Mucosa of descending colon (tissue), 3 donors: ENCODE measurements around the gene CREB5. TPM values are rescaled to one million over a fixed set of nuclear protein-coding genes. Genes with fewer than 3 reads are reported as not detected.
A peak's percentile ranks its signal among the peaks of the same experiment; 100 is the strongest.

Experiments
- ATAC-seq: fragments of 200-7000 bp; cut with Tn5 transposase; one replicate; pipeline ENCODE4 v1.9.1; 2020; ENCODE audit warnings: mild to moderate bottlenecking, moderate library complexity
- DNase-seq, 3 donors: peaks; one replicate each; pipeline ENCODE4 v3.0.0-alpha.2; 2020
- H3K36me3 ChIP-seq: fragments of 200-600 bp; one replicate; pipeline ENCODE4 v1.8.0; 2021; ENCODE audit warnings: low read depth, mild to moderate bottlenecking
- H3K4me1 ChIP-seq: fragments of 200-600 bp; one replicate; pipeline ENCODE4 v1.8.0; 2021; ENCODE audit warnings: low read depth, mild to moderate bottlenecking
- H3K4me3 ChIP-seq: fragments of 200-600 bp; one replicate; pipeline ENCODE4 v1.8.0; 2021; ENCODE audit warnings: mild to moderate bottlenecking
- H3K9me3 ChIP-seq: fragments of 200-600 bp; one replicate; pipeline ENCODE4 v1.8.0; 2021; ENCODE audit warnings: mild to moderate bottlenecking
- intact Hi-C, 2 donors: fragments of 100-400 bp; cut with DNase I in 1 of 2; cut with micrococcal nuclease in 1 of 2; formaldehyde crosslinking; loops; one replicate each; pipeline versions ENCODE4 v1.11.0 to v1.11.1; 2022; cut with DNase I, micrococcal nuclease
- total RNA-seq, 3 donors: library from RNA; stranded (reverse); fragmentation: NEBNext Ultra II Directional in 2 of 3; extraction: Animal tissue kit (Norgen Biotek cat#: 25700) in 2 of 3; gene quantifications; one replicate each; pipeline versions ENCODE4 v1.2.1 to v1.2.4, GENCODE V29; 2021 to 2023
- TF ChIP-seq, protein P1 (sequence below): fragments of 200-600 bp; IDR thresholded peaks from one replicate; pipeline ENCODE4 v1.8.0; 2022; ENCODE audit warnings: antibody characterized with exemption, mild to moderate bottlenecking
- donor health status: DM: no; HTN: no; CAD: no; lungs with moderate emphysema.
- donor health status: DM: no; HTN: no; CAD: no.
- donor health status: DM: no; HTN: yes; CAD: no.

The CREB5 gene
- total RNA-seq, 3 donors from 2014 or later = 0.61 to 5.4 (median 1.9) TPM

DNA sequence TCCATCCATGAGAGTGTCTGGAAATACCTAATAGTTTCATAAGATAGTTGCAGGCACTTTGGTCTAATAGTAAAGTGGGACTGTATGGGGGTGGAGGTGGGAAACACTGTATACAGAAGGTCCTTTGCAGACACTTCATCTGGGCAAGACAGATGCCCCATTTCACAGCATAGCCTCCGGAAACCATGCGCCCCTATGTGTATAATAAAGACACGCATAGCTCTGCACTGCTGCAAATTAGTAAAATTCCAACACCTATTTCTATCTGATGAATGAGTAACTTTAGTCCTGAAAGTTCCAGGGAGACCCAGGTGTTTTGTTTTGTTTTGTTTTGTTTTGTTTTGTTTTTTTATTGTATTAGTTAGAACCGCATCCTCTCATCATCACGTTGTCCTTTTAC is 187.1 kb downstream of the CREB5 start:
- no peak for ATAC-seq
- intact Hi-C loops = no loop called here
- DNase-seq = no peak
- no peaks in the 10 kb centered on the region for H3K36me3 ChIP-seq
- no peak overlapping the region for H3K4me3 ChIP-seq
- no peaks in the 10 kb centered on the region for H3K4me1 ChIP-seq
- H3K9me3 ChIP-seq = no peaks in the 10 kb centered on the region
- TF ChIP-seq, protein P1, sequence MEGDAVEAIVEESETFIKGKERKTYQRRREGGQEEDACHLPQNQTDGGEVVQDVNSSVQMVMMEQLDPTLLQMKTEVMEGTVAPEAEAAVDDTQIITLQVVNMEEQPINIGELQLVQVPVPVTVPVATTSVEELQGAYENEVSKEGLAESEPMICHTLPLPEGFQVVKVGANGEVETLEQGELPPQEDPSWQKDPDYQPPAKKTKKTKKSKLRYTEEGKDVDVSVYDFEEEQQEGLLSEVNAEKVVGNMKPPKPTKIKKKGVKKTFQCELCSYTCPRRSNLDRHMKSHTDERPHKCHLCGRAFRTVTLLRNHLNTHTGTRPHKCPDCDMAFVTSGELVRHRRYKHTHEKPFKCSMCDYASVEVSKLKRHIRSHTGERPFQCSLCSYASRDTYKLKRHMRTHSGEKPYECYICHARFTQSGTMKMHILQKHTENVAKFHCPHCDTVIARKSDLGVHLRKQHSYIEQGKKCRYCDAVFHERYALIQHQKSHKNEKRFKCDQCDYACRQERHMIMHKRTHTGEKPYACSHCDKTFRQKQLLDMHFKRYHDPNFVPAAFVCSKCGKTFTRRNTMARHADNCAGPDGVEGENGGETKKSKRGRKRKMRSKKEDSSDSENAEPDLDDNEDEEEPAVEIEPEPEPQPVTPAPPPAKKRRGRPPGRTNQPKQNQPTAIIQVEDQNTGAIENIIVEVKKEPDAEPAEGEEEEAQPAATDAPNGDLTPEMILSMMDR = no peak

GRCh38 chr7:28602282-28602681 is 190.0 kb downstream of the CREB5 start:
- H3K9me3 ChIP-seq = no peaks in the 10 kb centered on the region
- intact Hi-C loops = no loop called here
- TF ChIP-seq, protein P1 = no peak
- no peaks in the 10 kb centered on the region for H3K36me3 ChIP-seq
- DNase-seq (no peak), ATAC-seq (no peak)
- no peak overlapping the region for H3K4me3 ChIP-seq
- no peaks in the 10 kb centered on the region for H3K4me1 ChIP-seq

GRCh38 chr7:28605427-28606085 is 193.2 kb downstream of the CREB5 start:
- Histone ChIP-seq H3K4me1 (no peaks in the 10 kb centered on the region), H3K4me3 (no peak overlapping the region), H3K36me3 (no peaks in the 10 kb centered on the region), H3K9me3 (no peaks in the 10 kb centered on the region)
- DNase-seq (no peak), ATAC-seq (no peak)
- intact Hi-C loops = no loop called here
- TF ChIP-seq, protein P1 = no peak

- intact Hi-C loops = no loop called here
- ATAC-seq (no peak), DNase-seq (no peak)
- Histone ChIP-seq H3K4me3 (no peak overlapping the region), H3K4me1 (no peaks in the 10 kb centered on the region), H3K36me3 (no peaks in the 10 kb centered on the region), H3K9me3 (no peaks in the 10 kb centered on the region)
- TF ChIP-seq, protein P1 = no peak
Measured at GRCh38 chr7:28606421-28606820, 194.1 kb downstream of the CREB5 start.

DNA sequence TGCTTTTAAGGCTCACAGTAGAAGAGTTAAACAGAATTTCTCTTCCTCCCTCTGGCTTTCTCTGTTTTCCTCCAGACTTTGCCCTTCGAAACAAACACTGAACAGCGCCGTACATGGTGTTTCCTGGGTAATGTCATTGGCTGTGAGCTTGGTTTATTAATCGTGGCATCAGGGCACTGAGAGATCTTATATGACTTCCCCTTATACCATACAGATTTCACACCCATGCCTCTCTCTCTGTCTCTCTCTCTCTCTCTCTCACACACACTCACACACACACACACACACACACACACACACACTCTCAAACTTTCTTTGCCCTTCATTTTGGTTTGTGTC is 195.5 kb downstream of the CREB5 start:
- no peak for DNase-seq
- no peaks in the 10 kb centered on the region for H3K9me3 ChIP-seq
- TF ChIP-seq, protein P1 = no peak
- no peak overlapping the region for H3K4me3 ChIP-seq
- H3K4me1 ChIP-seq = no peaks in the 10 kb centered on the region
- peak; percentile 62 for ATAC-seq
- H3K36me3 ChIP-seq = no peaks in the 10 kb centered on the region
- intact Hi-C loops = no loop called here

DNA sequence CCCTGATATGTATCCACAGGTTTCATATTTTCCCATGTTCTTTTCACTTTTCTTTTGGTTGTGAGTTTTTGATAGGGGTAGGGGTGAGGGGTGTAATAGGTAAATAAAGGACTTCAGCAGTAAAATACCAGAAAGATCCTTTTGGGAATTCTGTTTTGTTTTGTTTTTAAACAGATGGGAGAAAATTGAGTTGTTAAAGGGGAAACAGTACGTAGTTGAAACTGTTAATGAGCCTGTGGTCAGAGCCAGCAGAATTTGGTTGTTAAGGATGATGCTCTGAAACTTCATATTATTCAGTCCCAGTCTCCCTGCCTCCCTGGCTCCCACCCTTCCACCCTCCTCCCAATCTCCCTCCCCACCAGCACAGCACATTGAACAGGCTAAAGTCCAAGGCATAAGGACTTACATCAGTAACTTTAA is 195.9 kb downstream of the CREB5 start:
- Histone ChIP-seq H3K4me3 (no peak overlapping the region), H3K4me1 (no peaks in the 10 kb centered on the region), H3K9me3 (no peaks in the 10 kb centered on the region), H3K36me3 (no peaks in the 10 kb centered on the region)
- intact Hi-C loops = no loop called here
- TF ChIP-seq, protein P1 = no peak
- no peak for DNase-seq
- no peak for ATAC-seq
